SU-DHL-6 (cell line): ENCODE results near the gene SUPT3H.

Experiments
- H2AFZ ChIP-seq: fragments of 200-600 bp; sonication (generic); 2 replicates; pipeline ENCODE4 v1.6.1; 2014; ENCODE audit warnings: low read depth, mild to moderate bottlenecking, moderate library complexity, mixed read lengths, antibody characterized with exemption, low read length; ENCODE audit not compliant: severe bottlenecking
- H3F3A ChIP-seq: fragments of 200-600 bp; shearing (Covaris generic); 2 replicates; pipeline ENCODE4 v1.6.0; 2016; ENCODE audit warnings: antibody characterized with exemption, mild to moderate bottlenecking; ENCODE audit not compliant: insufficient read depth
- H3K27ac ChIP-seq: fragments of 200-600 bp; sonication (generic); 2 replicates; pipeline ENCODE4 v1.5.1; 2016; ENCODE audit warnings: low read depth, mild to moderate bottlenecking, low read length, moderate library complexity, mixed read lengths
- H3K27me3 ChIP-seq: fragments of 200-600 bp; sonication (generic), shearing (Covaris generic); 2 replicates; pipeline ENCODE4 v1.6.0; 2014; ENCODE audit warnings: mild to moderate bottlenecking, low read length
- H3K36me3 ChIP-seq: fragments of 200-600 bp; sonication (generic); 2 replicates; pipeline ENCODE4 v1.6.1; 2014; ENCODE audit warnings: mild to moderate bottlenecking, low read length, mixed read lengths
- H3K4me2 ChIP-seq: fragments of 300-600, 200-600 bp; shearing (Covaris generic), sonication (generic); 2 replicates; pipeline ENCODE4 v1.6.0; 2014; ENCODE audit warnings: low read length, low read depth, mild to moderate bottlenecking; ENCODE audit not compliant: poor library complexity, severe bottlenecking
- H3K4me3 ChIP-seq: fragments of 200-600 bp; sonication (generic); 2 replicates; pipeline ENCODE4 v1.5.1; 2014; ENCODE audit warnings: antibody characterized with exemption, low read length, mild to moderate bottlenecking, mixed read lengths; ENCODE audit not compliant: insufficient read depth, poor library complexity, severe bottlenecking
- H3K79me2 ChIP-seq: fragments of 200-600 bp; sonication (generic); 2 replicates; pipeline ENCODE4 v1.6.1; 2014; ENCODE audit warnings: mild to moderate bottlenecking, low read length, moderate library complexity; ENCODE audit not compliant: insufficient read depth
- H3K9ac ChIP-seq: fragments of 200-600 bp; sonication (generic); 2 replicates; pipeline ENCODE4 v1.7.0; 2014; ENCODE audit warnings: mild to moderate bottlenecking, low read length
- H3K9me2 ChIP-seq: fragments of 200-600 bp; sonication (generic); replicated peaks from 2 replicates; pipeline ENCODE4 v1.6.1; 2014; ENCODE audit warnings: low read length; ENCODE audit not compliant: insufficient read depth
- H3K9me3 ChIP-seq: fragments of 200-600 bp; sonication (generic); 2 replicates; pipeline ENCODE4 v1.6.1; 2014; ENCODE audit warnings: low read length, mixed read lengths; ENCODE audit not compliant: insufficient read depth
- H4K20me1 ChIP-seq: fragments of 200-600 bp; sonication (generic); 2 replicates; pipeline ENCODE4 v1.6.1; 2014; ENCODE audit warnings: low read depth, mild to moderate bottlenecking, antibody characterized with exemption, low read length, moderate library complexity, mixed read lengths
- EZH2phosphoT487 ChIP-seq: fragments of 200-600 bp; sonication (generic), shearing (Covaris generic); conservative IDR thresholded peaks from 2 replicates; pipeline ENCODE4 v1.6.1; 2018; ENCODE audit warnings: mild to moderate bottlenecking, antibody characterized with exemption, low read length, moderate library complexity, mixed read lengths
- TF ChIP-seq, protein P1 (sequence below): fragments of 200-600 bp; sonication (generic); IDR thresholded peaks from one replicate; pipeline ENCODE4 v1.5.1; 2017; ENCODE audit warnings: antibody characterized with exemption, mild to moderate bottlenecking, low read length, moderate library complexity; ENCODE audit not compliant: insufficient read depth, poor library complexity, severe bottlenecking

SUPT3H gene

DNA sequence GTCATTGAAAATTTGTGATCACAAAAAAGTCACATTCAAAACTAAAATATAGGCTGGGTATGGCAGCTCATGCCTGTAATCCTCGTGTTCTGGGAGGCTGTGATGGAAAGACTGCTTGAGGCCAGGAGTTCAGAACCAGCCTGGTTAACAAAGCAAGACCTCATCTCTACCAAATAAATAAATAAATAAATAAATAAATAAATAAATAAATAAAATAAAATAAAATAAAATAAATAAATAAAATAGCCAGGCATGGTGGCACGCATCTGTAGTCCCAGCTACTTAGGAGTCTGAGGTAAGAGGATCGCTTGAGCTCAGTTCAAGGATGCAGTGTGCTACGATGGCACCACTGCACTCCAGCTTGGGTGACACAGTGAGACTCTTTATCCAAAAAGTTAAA, 392.7 kb downstream of the SUPT3H start:
- Histone ChIP-seq H3K4me2 (no peak overlapping the region), H3F3A (no peaks in the 10 kb centered on the region), H3K4me3 (no peak overlapping the region), H3K9me2 (no peaks in the 10 kb centered on the region), H3K27ac (no peak overlapping the region), H3K27me3 (no peaks in the 10 kb centered on the region), H3K79me2 (no peaks in the 10 kb centered on the region), H3K36me3 (no peaks in the 10 kb centered on the region; the same call in 1 of the 2 replicates), H3K9ac (no peak overlapping the region), H2AFZ (no peak overlapping the region), H4K20me1 (no peaks in the 10 kb centered on the region), H3K9me3 (no peaks in the 10 kb centered on the region)
- TF ChIP-seq, protein P1, sequence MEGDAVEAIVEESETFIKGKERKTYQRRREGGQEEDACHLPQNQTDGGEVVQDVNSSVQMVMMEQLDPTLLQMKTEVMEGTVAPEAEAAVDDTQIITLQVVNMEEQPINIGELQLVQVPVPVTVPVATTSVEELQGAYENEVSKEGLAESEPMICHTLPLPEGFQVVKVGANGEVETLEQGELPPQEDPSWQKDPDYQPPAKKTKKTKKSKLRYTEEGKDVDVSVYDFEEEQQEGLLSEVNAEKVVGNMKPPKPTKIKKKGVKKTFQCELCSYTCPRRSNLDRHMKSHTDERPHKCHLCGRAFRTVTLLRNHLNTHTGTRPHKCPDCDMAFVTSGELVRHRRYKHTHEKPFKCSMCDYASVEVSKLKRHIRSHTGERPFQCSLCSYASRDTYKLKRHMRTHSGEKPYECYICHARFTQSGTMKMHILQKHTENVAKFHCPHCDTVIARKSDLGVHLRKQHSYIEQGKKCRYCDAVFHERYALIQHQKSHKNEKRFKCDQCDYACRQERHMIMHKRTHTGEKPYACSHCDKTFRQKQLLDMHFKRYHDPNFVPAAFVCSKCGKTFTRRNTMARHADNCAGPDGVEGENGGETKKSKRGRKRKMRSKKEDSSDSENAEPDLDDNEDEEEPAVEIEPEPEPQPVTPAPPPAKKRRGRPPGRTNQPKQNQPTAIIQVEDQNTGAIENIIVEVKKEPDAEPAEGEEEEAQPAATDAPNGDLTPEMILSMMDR = no peak
- no peak for TF ChIP-seq EZH2phosphoT487

GRCh38 chr6:44983467-44984365, 394.0 kb downstream of the SUPT3H start:
- Histone ChIP-seq H3K36me3 (no peaks in the 10 kb centered on the region; the same call in 1 of the 2 replicates), H2AFZ (no peak overlapping the region), H3K79me2 (no peaks in the 10 kb centered on the region), H3K9me3 (no peaks in the 10 kb centered on the region), H3K9me2 (no peaks in the 10 kb centered on the region), H3K4me2 (no peak overlapping the region), H3K4me3 (no peak overlapping the region), H3K27ac (no peak overlapping the region), H4K20me1 (no peaks in the 10 kb centered on the region), H3F3A (no peaks in the 10 kb centered on the region), H3K9ac (no peak overlapping the region), H3K27me3 (no peaks in the 10 kb centered on the region)
- no peak for TF ChIP-seq EZH2phosphoT487
- TF ChIP-seq, protein P1 = no peak

DNA sequence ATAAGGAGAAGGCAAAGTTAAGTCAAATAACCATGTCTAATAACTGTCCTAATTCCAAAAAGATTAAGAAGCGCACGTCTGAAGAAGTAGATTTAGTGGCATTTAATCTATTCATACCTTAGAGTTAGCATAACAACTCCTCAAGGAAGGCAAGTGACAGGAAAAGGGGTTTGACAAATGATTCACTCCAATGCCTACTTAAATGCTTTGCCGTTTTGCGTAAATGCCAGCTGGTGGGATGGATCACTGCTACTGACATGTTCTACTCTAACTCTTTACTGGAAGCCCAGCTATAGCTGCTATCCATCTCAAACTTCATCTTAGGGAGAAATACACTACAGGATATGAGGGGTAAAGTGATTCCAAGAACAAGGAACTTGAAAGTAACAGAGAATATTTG, 396.9 kb downstream of the SUPT3H start:
- Histone ChIP-seq H3F3A (no peaks in the 10 kb centered on the region), H3K4me2 (no peak overlapping the region), H3K9ac (no peak overlapping the region), H3K36me3 (no peaks in the 10 kb centered on the region), H3K27me3 (no peaks in the 10 kb centered on the region), H3K4me3 (no peak overlapping the region), H3K79me2 (no peaks in the 10 kb centered on the region), H3K27ac (no peak overlapping the region), H2AFZ (no peak overlapping the region), H3K9me2 (no peaks in the 10 kb centered on the region), H4K20me1 (no peaks in the 10 kb centered on the region), H3K9me3 (no peaks in the 10 kb centered on the region)
- TF ChIP-seq, protein P1 = no peak
- no peak for TF ChIP-seq EZH2phosphoT487
